HG03045 (cell line): Measurements from ENCODE around the gene CCDC71.

Experiments
- ATAC-seq: cut with Tn5 transposase; IDR thresholded peaks from one replicate; pipeline ENCODE4 v1.9.1; 2021; ENCODE audit warnings: mild to moderate bottlenecking, moderate library complexity; ENCODE audit not compliant: unreplicated experiment

Gene CCDC71

DNA sequence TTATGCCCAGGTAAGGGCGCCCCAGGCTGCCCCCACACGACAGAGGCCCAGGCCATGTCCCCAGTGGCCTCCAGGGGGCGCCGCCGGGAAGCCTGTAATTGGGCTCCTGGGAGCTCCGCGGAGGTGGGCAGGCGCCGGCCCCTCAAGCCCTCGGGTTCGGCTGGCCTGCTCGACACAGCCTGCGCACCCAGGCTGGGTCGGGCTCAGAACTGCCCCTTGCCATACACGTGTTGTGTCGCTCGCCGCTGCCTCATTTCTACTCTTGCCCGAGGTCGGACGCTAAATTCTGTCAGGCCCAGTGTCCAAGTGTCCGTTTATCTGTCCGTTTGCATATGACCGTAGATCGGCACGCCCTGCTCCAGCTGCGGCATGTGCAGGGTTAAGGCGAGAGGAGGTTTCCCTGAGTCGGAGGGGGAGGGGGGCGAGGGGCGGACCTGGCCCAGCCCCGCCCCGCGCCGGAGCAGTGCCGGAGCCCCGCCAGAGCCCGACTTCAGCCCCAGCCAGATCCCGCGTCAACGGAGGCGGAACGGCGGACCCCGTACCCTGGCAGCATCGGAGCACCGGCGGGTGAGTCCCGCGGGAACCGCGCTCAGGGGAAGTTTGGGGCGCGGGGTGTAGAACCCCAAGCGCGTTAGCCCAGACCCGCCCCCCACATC lies 5.1 kb upstream of the CCDC71 start, which contains the start of gene KLHDC8B:
Gene KLHDC8B, plus strand, starts transcription at position 480 of the 656 bp plus-strand sequence. CDS start 1,172 bp downstream, outside the sequence.
- peak; percentile 50 for ATAC-seq

GRCh38 chr3:49170744-49171118 lies 4.6 kb upstream of the CCDC71 start:
- ATAC-seq = no peak

GRCh38 chr3:49166752-49167556 lies 823 bp upstream of the CCDC71 start:
- no peak for ATAC-seq

DNA sequence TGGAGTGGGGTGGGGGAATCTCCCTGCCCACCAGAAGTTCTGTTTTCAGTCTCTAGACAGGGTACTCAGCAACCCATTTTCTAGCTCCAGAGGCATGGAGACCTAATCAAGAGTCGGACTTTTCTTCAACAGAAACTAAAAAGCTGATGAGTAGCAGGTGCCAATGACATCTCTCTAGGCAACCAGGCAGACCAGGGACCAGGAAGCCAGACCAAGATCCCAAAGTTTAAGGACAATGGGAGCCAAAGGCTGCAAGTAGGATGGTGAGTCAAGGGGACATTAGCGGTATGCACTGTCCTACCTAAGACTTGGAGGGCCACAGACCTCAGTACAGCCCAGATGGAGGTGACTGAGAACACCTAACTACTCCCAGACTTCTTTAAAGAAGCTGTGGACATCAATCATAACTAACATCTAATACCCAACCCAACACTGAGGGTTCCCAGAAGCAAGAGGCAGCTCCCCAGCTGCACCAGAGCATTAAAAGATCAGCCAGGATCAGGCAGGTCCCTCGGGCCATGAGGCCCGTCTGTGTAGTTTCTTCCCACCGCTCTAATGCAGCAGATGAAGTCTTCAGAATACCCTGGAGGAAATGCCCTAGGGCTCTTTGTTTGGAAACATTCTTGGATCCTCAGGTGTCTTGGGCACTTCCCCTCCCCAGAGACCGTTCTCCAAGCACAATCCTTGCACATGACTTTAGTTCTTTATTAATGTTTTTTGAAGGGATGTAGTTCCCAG lies 979 bp downstream of the CCDC71 start:
- ATAC-seq = no peak

GRCh38 chr3:49163609-49164008 lies 2.5 kb downstream of the CCDC71 start:
- ATAC-seq = no peak

GRCh38 chr3:49162751-49163419 lies 3.2 kb downstream of the CCDC71 start:
- no peak for ATAC-seq

GRCh38 chr3:49161808-49162530 lies 4.2 kb downstream of the CCDC71 start:
- ATAC-seq = no peak

- no peak for ATAC-seq
Measured at GRCh38 chr3:49161197-49161596, 4.9 kb downstream of the CCDC71 start.

- no peak for ATAC-seq
Measured at GRCh38 chr3:49158792-49159191, 7.3 kb downstream of the CCDC71 start.

GRCh38 chr3:49158103-49158709 lies 7.9 kb downstream of the CCDC71 start:
- ATAC-seq = no peak

GRCh38 chr3:49157289-49157688 lies 8.8 kb downstream of the CCDC71 start:
- no peak for ATAC-seq

- no peak for ATAC-seq
Measured at GRCh38 chr3:49153349-49153912, 12.7 kb downstream of the CCDC71 start.

DNA sequence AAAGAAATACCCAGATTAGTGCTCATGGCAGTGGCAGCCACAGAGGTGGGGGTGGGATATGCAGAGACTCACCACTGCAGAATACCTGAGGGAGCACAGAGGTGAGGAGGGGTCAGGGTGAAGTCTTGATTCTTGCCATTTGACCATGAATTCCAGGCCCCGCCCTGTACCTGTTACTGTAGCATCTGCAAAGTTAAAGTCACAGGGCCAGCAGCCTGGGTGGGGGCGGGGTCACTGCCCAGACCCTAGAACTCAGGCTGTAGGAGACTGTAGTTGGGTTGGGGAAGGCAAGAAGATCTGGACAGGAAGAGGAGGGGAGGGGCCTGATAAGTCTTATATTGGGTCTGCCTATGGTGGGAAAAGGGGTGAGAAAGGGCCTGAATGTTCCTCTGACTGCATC lies 14.5 kb downstream of the CCDC71 start:
- no peak for ATAC-seq

DNA sequence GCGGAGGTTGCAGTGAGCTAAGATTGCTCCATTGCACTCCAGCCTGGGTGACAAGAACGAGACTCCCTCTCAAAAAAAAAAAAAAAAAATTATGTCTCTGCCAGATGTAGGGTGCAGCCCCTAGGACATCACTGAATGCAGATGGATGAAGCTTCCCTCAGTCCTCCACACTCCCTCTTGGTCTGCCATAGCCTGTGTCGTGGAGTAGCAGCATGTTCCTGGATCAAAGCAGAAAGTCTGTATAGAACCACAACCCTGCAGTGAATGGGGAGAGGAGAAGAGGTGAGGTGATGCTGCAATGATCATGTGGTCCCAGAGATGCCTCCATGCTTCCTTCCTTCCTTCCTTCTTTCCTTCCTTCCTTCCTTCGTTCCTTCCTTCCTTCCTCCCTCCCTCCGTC lies 18.0 kb downstream of the CCDC71 start:
- ATAC-seq = no peak

GRCh38 chr3:49140080-49140479 lies 26.1 kb downstream of the CCDC71 start:
- no peak for ATAC-seq

DNA sequence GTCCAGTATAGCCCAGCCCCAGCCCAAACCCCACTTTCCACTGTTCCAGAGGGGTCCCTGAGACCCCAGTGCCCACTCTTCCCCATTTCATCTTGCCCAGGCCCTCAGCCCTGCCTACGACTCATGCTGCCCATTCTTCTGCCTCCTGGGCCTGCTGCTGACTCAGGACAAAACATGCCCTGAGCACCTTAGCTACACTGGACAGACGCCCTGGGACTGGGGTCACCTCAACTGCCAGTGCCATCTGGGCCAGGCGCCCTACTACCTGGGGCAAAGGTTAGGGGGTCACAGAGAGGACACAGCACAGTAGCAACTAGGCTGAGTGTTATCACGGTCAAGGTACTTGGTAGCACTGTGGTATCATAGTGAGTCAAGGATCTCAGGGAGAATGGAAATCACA lies 30.6 kb downstream of the CCDC71 start:
- ATAC-seq = no peak

DNA sequence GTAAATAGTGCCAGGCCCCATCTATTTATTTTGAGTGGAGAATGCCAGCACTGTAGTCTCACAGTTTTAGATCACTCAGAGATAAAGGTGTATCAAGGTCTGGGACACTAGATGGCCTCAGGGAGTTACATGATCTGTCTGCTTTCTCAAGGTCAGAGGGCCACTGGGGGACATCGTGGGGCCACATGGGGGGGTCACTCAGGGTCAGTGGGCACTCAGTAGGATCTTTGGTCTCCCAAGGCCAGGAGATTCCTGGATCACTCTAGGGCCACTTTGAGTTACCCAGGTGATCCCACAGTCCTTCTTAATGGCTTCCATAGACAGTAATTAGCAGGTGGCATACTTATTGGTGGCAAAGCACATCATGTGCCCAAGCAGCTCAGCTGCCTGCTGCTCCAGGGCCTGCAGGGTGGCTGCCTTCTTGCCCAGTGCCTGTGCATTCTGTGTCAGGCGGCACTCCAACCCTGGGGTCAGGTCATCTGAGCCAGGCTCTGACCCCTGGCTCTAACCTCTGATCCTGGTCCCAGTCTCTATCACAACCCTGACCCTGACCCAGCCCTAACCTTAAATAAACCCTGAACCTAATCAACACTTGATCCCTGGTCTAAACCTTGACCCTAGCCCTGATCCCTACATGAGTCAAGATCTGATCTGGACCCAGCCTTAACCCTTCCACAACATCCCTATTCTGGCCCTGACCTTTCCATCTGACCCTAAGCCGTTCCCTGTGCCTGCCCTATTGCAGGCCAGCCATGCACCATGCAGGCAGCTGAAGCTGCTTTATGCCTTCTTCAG lies 31.5 kb downstream of the CCDC71 start:
- ATAC-seq = no peak

DNA sequence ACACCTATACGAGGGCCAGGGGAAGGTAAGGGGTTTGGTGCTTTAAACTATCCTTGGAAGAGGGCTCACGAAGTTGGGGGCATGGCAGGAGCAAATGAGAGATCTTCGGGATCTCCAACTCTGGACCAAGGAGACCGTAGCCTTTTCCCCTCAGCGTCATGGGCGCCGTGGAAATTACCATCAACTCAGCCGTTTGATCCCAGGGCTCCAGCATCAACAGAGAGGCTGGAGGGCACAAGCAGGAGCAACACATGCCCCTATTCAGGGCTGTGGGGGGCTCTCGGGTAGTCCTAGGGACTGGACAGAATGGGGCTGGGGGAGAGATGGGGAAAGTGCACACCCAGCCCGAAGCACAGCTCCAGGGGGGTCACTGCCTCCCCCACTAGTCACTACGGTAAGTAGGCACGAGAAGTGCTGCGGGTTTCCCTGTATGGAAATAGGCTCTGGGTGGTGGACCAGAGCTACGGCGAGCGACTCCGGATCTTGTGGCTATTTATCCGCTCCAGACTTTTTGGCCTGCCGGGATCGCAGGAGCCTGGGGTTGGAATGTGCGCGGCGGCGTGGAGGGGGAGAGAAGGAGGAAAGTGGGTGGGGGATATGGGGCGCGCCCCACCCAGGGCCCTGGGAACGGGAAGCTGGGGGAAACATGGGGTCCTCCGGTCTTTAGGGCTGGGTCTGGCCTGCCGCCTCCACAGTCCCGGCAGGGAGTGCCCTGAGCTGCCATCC lies 32.7 kb downstream of the CCDC71 start:
- ATAC-seq = no peak
